ENCODE data around the gene THSD7A. TPM values are rescaled to one million over a fixed set of nuclear protein-coding genes. Genes with fewer than 3 reads are reported as not detected.

Gene THSD7A
- total and polyA plus RNA-seq, 2 of the 4 experiments (the other 2 are of a cell fraction): 0.02 to 0.18 TPM

DNA sequence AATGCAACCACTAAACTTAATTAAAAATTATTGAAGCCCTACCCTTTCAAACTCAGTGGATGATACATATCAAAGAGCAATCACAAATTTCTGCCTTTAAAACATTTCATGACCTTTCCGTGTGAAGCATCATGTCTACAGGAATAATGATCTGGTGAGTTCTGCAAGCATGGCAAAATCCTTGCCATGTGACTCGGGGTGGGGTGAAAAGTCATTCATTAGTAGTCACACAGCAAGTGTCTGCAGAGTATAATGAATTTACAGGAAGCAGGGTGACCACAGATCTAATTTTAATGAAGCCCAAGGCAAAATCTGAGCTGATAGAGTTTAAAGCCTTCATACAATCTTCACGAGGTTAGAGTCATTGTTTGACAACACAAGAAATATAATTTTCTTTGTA lies 351.9 kb downstream of the THSD7A start:
- H3K56ac ChIP-seq (ENCODE audit: extremely low read depth, insufficient read depth, low read length): no peak overlapping the region
- H2AK5ac ChIP-seq (ENCODE audit: low read depth, low read length): no peak overlapping the region
- TF ChIP-seq FOS (IDR thresholded peaks at IDR 0.05; ENCODE audit: low read depth, low read length): no peak
- TF ChIP-seq CEBPB (IDR thresholded peaks at IDR 0.05; ENCODE audit: low read depth, low read length): no peak
- TF ChIP-seq, protein P1, sequence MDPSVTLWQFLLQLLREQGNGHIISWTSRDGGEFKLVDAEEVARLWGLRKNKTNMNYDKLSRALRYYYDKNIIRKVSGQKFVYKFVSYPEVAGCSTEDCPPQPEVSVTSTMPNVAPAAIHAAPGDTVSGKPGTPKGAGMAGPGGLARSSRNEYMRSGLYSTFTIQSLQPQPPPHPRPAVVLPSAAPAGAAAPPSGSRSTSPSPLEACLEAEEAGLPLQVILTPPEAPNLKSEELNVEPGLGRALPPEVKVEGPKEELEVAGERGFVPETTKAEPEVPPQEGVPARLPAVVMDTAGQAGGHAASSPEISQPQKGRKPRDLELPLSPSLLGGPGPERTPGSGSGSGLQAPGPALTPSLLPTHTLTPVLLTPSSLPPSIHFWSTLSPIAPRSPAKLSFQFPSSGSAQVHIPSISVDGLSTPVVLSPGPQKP (IDR thresholded peaks at IDR 0.05; ENCODE audit: borderline replicate concordance, low read depth, low read length): no peak
- TF ChIP-seq, protein P2, sequence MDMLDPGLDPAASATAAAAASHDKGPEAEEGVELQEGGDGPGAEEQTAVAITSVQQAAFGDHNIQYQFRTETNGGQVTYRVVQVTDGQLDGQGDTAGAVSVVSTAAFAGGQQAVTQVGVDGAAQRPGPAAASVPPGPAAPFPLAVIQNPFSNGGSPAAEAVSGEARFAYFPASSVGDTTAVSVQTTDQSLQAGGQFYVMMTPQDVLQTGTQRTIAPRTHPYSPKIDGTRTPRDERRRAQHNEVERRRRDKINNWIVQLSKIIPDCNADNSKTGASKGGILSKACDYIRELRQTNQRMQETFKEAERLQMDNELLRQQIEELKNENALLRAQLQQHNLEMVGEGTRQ (IDR thresholded peaks at IDR 0.05; ENCODE audit: low read depth, low read length): no peak
- no peak for TF ChIP-seq POLR2A (IDR thresholded peaks at IDR 0.05; ENCODE audit: low read depth, low read length)
- TF ChIP-seq NFE2L2 (IDR thresholded peaks at IDR 0.05; ENCODE audit: low read depth, low read length): no peak
- TF ChIP-seq RAD21 (IDR thresholded peaks at IDR 0.05; ENCODE audit: low read length): no peak
- TF ChIP-seq CHD1 (IDR thresholded peaks at IDR 0.05; ENCODE audit: low read depth, low read length): no peak
- TF ChIP-seq RFX5 (IDR thresholded peaks at IDR 0.05; ENCODE audit: low read depth, low read length): no peak
- TF ChIP-seq BHLHE40 (IDR thresholded peaks at IDR 0.05; ENCODE audit: low read depth, low read length): no peak
- TF ChIP-seq, protein P3, sequence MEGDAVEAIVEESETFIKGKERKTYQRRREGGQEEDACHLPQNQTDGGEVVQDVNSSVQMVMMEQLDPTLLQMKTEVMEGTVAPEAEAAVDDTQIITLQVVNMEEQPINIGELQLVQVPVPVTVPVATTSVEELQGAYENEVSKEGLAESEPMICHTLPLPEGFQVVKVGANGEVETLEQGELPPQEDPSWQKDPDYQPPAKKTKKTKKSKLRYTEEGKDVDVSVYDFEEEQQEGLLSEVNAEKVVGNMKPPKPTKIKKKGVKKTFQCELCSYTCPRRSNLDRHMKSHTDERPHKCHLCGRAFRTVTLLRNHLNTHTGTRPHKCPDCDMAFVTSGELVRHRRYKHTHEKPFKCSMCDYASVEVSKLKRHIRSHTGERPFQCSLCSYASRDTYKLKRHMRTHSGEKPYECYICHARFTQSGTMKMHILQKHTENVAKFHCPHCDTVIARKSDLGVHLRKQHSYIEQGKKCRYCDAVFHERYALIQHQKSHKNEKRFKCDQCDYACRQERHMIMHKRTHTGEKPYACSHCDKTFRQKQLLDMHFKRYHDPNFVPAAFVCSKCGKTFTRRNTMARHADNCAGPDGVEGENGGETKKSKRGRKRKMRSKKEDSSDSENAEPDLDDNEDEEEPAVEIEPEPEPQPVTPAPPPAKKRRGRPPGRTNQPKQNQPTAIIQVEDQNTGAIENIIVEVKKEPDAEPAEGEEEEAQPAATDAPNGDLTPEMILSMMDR (conservative IDR thresholded peaks at IDR 0.05; ENCODE audit: low read depth, low read length): no peak
- no peak for TF ChIP-seq SMC3 (IDR thresholded peaks at IDR 0.05; ENCODE audit: low read depth, low read length)
- TF ChIP-seq MAFK (IDR thresholded peaks at IDR 0.05; ENCODE audit: low read depth, low read length): no peak
- TF ChIP-seq MXI1 (IDR thresholded peaks at IDR 0.05; ENCODE audit: borderline replicate concordance, low read depth, low read length): no peak
- TF ChIP-seq RCOR1 (IDR thresholded peaks at IDR 0.05; ENCODE audit: insufficient replicate concordance, low read length): no peak
- TF ChIP-seq MAZ (IDR thresholded peaks at IDR 0.05; ENCODE audit: borderline replicate concordance, low read depth, low read length): no peak
- WGBS, 2 experiments (ENCODE audit: extremely low coverage in 2 of 2, insufficient read length in 1 of 2): no CpG with 5 or more reads among the region's 3 CpGs
- in situ Hi-C loops (cut with MboI; ENCODE audit: low sequenced_read_pairs): no loop called here
- H3K14ac ChIP-seq (replicated peaks; ENCODE audit: low read depth, low read length): no peak overlapping the region
- no peak overlapping the region for H3K4ac ChIP-seq (ENCODE audit: low read depth, low read length)
- H3K4me1 ChIP-seq (ENCODE audit: control insufficient read depth, insufficient read depth, low read length): no peaks in the 10 kb centered on the region
- H4K8ac ChIP-seq (ENCODE audit: low read depth in 2 of 2, low read length in 2 of 2): no peak overlapping the region
- ChIA-PET POLR2A (ENCODE audit: unreplicated experiment) (no interaction called here), CTCF (interaction anchor here (0.6 kb wide), 1 partner anchor 12 kb away, joined by 3 read pairs; no protein-coding TSS in a partner anchor)
- H3K9me1 ChIP-seq (ENCODE audit: insufficient read depth, low read length): no peaks in the 10 kb centered on the region
- H4K5ac ChIP-seq (ENCODE audit: low read depth, low read length): no peak overlapping the region
- no peak overlapping the region for H3K18ac ChIP-seq (ENCODE audit: low read depth, low read length)
- H2BK15ac ChIP-seq (ENCODE audit: low read depth, low read length): no peak overlapping the region
- DNase-seq (no peak), ATAC-seq (ENCODE audit: low read depth) (no peak)
- H3K9ac ChIP-seq (ENCODE audit: low read depth, low read length): no peak overlapping the region
- no peak overlapping the region for H2AK9ac ChIP-seq (replicated peaks; ENCODE audit: low read depth, low read length, poor library complexity)
- no peaks in the 10 kb centered on the region for H3K36me3 ChIP-seq (ENCODE audit: control insufficient read depth, insufficient read depth, low read length)
- no peaks in the 10 kb centered on the region for H3K79me1 ChIP-seq (ENCODE audit: low read depth in 1 of 2, low read length in 2 of 2)
- H3K27ac ChIP-seq (ENCODE audit: insufficient read depth, low read length): no peak overlapping the region
- no peaks in the 10 kb centered on the region for H4K20me1 ChIP-seq (ENCODE audit: insufficient read depth, low read length)
- no peak overlapping the region for H3K23ac ChIP-seq (ENCODE audit: low read depth, low read length)
- no peak overlapping the region for H3K4me2 ChIP-seq (ENCODE audit: low read depth, low read length)
- H2BK20ac ChIP-seq (ENCODE audit: low read depth, low read length): no peak overlapping the region
- H3K27me3 ChIP-seq (ENCODE audit: control insufficient read depth, insufficient read depth, low read length): no peaks in the 10 kb centered on the region
- no peak overlapping the region for H3K4me3 ChIP-seq (ENCODE audit: insufficient read depth, low read depth, low read length)
- BruUV-seq (replicated peaks): no TSS peak
- no peak overlapping the region for H2BK5ac ChIP-seq (ENCODE audit: low read depth, low read length, poor library complexity, severe bottlenecking)
- intact Hi-C loops (cut with micrococcal nuclease): no loop called here
- H2AFZ ChIP-seq (replicated peaks; ENCODE audit: low read length, poor library complexity): no peak overlapping the region
- no peak overlapping the region for H2BK120ac ChIP-seq (ENCODE audit: low read depth, low read length)
- no peak overlapping the region for H4K91ac ChIP-seq (ENCODE audit: insufficient read depth, low read depth, low read length)
- dilution Hi-C loops (cut with HindIII; ENCODE audit: low sequenced_read_pairs, unreplicated experiment): no loop called here
- no peaks in the 10 kb centered on the region for H3K9me3 ChIP-seq (ENCODE audit: control insufficient read depth, insufficient read depth, low read length)

Data from IMR-90 (cell line).